Prostate gland (tissue), 2 donors: ENCODE measurements around the gene CNBD2. TPM values are rescaled to one million over a fixed set of nuclear protein-coding genes. Genes with fewer than 3 reads are reported as not detected.
"Not testable (repeated sequence)": the region's sequence is repeated elsewhere in the genome, so short reads cannot be mapped to it uniquely, and the experiment has no call there.

ENCODE experiments used
- DNase-seq: peaks from one replicate; pipeline ENCODE4 v3.0.0-alpha.2; 2019; ENCODE audit warnings: low spot score
- H3K27ac ChIP-seq, 2 donors: fragments of 200-600 bp; sonication (generic); 2 replicates each; pipeline ENCODE4 v1.5.1; 2017 to 2019
- H3K27me3 ChIP-seq: fragments of 200-600 bp; sonication (generic); replicated peaks from 2 replicates; pipeline ENCODE4 v1.5.1; 2019; ENCODE audit not compliant: insufficient read depth
- H3K36me3 ChIP-seq, 2 donors: fragments of 200-600 bp; sonication (generic); 1 replicate in 1 of 2; 2 replicates in 1 of 2; pipeline versions ENCODE4 v1.5.1 to v1.8.1; 2017 to 2019
- H3K4me1 ChIP-seq: fragments of 200-600 bp; sonication (generic); replicated peaks from 2 replicates; pipeline ENCODE4 v1.5.1; 2019
- H3K4me3 ChIP-seq, 2 donors: fragments of 200-600 bp; sonication (generic); 2 replicates each; pipeline ENCODE4 v1.5.1; 2017 to 2019
- H3K9me3 ChIP-seq: fragments of 200-600 bp; sonication (generic); 2 replicates; pipeline ENCODE4 v1.5.1; 2017
- CTCF ChIP-seq, 4 experiments: fragments of 200-600 bp in 2 of 4; fragments of 450-650 bp in 2 of 4; sonication (generic) in 2 of 4; IDR thresholded peaks; 1 replicate in 3 of 4; 2 replicates in 1 of 4; pipeline ENCODE4 v1.5.1; 2016 to 2019; ENCODE audit warnings: antibody characterized with exemption in 4 of 4, mild to moderate bottlenecking in 2 of 4, moderate library complexity in 2 of 4
- POLR2A ChIP-seq: fragments of 450-650 bp; IDR thresholded peaks from one replicate; pipeline ENCODE4 v1.6.1; 2016; ENCODE audit warnings: antibody characterized with exemption, mild to moderate bottlenecking
- POLR2AphosphoS5 ChIP-seq: sonication (generic); formaldehyde crosslinking; IDR thresholded peaks from one replicate; pipeline ENCODE4 v1.6.1; 2017; ENCODE audit warnings: antibody characterized with exemption
- WGBS: methylation state at CpG from one replicate; pipeline ENCODE4 v1.1.5; 2018; 5-methylcytosine and 5-hydroxymethylcytosine counted together
- intact Hi-C: fragments of 100-400 bp; cut with DNase I; formaldehyde crosslinking; loops from one replicate; pipeline ENCODE4 v1.14.2; 2022
- total RNA-seq, 2 donors: library from RNA; depleted of rRNA; stranded (reverse); fragments of >200 nt; gene quantifications; one replicate each; pipeline ENCODE4 v1.1.0, GENCODE V29; 2016

The CNBD2 gene
- total RNA-seq, 2 donors from 2014 or later, result 3.3 to 7.7 TPM

- WGBS, result 94% methylated on average over 3 of the region's 3 CpGs
- no peak overlapping the region for H3K27ac ChIP-seq
- no peak for DNase-seq
- intact Hi-C loops, result no loop called here
- TF ChIP-seq POLR2AphosphoS5 (no peak), POLR2A (no peak), CTCF (IDR thresholded peaks at IDR 0.05) (no peak)
- no peaks in the 10 kb centered on the region for H3K27me3 ChIP-seq
- H3K4me3 ChIP-seq, result no peak overlapping the region
- H3K9me3 ChIP-seq, result no peaks in the 10 kb centered on the region
- no peaks in the 10 kb centered on the region for H3K36me3 ChIP-seq
- no peaks in the 10 kb centered on the region for H3K4me1 ChIP-seq
These were observed 68.3 kb downstream of the CNBD2 start for GRCh38 chr20:36036688-36037087.

GRCh38 chr20:36040571-36040970, 72.2 kb downstream of the CNBD2 start:
- 93% methylated on average over 5 of the region's 5 CpGs for WGBS
- Histone ChIP-seq H3K27me3 (no peaks in the 10 kb centered on the region), H3K9me3 (no peaks in the 10 kb centered on the region), H3K4me3 (no peak overlapping the region), H3K4me1 (no peaks in the 10 kb centered on the region), H3K36me3 (no peaks in the 10 kb centered on the region), H3K27ac (no peak overlapping the region)
- intact Hi-C loops, result no loop called here
- no peak for TF ChIP-seq POLR2AphosphoS5
- TF ChIP-seq CTCF (IDR thresholded peaks at IDR 0.05), result no peak
- no peak for TF ChIP-seq POLR2A
- DNase-seq, result no peak

- Histone ChIP-seq H3K4me1 (no peaks in the 10 kb centered on the region), H3K27ac (no peak overlapping the region), H3K27me3 (no peaks in the 10 kb centered on the region), H3K36me3 (no peaks in the 10 kb centered on the region), H3K9me3 (no peaks in the 10 kb centered on the region), H3K4me3 (no peak overlapping the region)
- intact Hi-C loops, result no loop called here
- TF ChIP-seq CTCF (IDR thresholded peaks at IDR 0.05), result no peak
- no peak for TF ChIP-seq POLR2AphosphoS5
- TF ChIP-seq POLR2A, result no peak
- 98% methylated on average over 3 of the region's 3 CpGs for WGBS
- no peak for DNase-seq
These were observed 75.1 kb downstream of the CNBD2 start for GRCh38 chr20:36043441-36043840.

GRCh38 chr20:36043892-36044515, 75.6 kb downstream of the CNBD2 start:
- intact Hi-C loops, result no loop called here
- Histone ChIP-seq H3K27ac (no peak overlapping the region), H3K4me1 (no peaks in the 10 kb centered on the region), H3K9me3 (no peaks in the 10 kb centered on the region), H3K4me3 (no peak overlapping the region), H3K36me3 (no peaks in the 10 kb centered on the region), H3K27me3 (no peaks in the 10 kb centered on the region)
- TF ChIP-seq POLR2AphosphoS5 (no peak), POLR2A (no peak), CTCF (IDR thresholded peaks at IDR 0.05) (no peak)
- no peak for DNase-seq
- 93% methylated on average over 10 of the region's 10 CpGs for WGBS

GRCh38 chr20:36045373-36045714, 77.0 kb downstream of the CNBD2 start:
- H3K27me3 ChIP-seq, result no peaks in the 10 kb centered on the region
- H3K4me1 ChIP-seq, result no peaks in the 10 kb centered on the region
- no peak overlapping the region for H3K4me3 ChIP-seq
- H3K36me3 ChIP-seq, result no peaks in the 10 kb centered on the region
- 71% methylated on average over 2 of the region's 2 CpGs for WGBS
- TF ChIP-seq CTCF (IDR thresholded peaks at IDR 0.05), result no peak
- no peak for TF ChIP-seq POLR2AphosphoS5
- TF ChIP-seq POLR2A, result no peak
- no peak for DNase-seq
- no peak overlapping the region for H3K27ac ChIP-seq
- H3K9me3 ChIP-seq, result no peaks in the 10 kb centered on the region
- intact Hi-C loops, result no loop called here

- H3K36me3 ChIP-seq, H3K9me3 ChIP-seq, H3K27ac ChIP-seq, DNase-seq, intact Hi-C loops, H3K27me3 ChIP-seq, H3K4me1 ChIP-seq, H3K4me3 ChIP-seq: not testable (repeated sequence)
- WGBS, result 61% methylated on average over 4 of the region's 4 CpGs
These were observed 77.8 kb downstream of the CNBD2 start for GRCh38 chr20:36046073-36046798.

GRCh38 chr20:36049408-36049807, 81.0 kb downstream of the CNBD2 start:
- intact Hi-C loops, DNase-seq, H3K27me3 ChIP-seq, H3K36me3 ChIP-seq, H3K4me1 ChIP-seq, H3K9me3 ChIP-seq: not testable (repeated sequence)
- 2% methylated on average over 2 of the region's 2 CpGs for WGBS
- peak overlapping the region in 1 of 2 donors; percentile 97 for H3K27ac ChIP-seq
- peak overlapping the region; percentile 91 to 99 for H3K4me3 ChIP-seq
